ENCODE results near the gene PBX3. TPM values are rescaled to one million over a fixed set of nuclear protein-coding genes. Genes with fewer than 3 reads are reported as not detected.

Gene PBX3
- total RNA-seq, 1 experiment from 2014 or later, result 8.8 TPM

DNA sequence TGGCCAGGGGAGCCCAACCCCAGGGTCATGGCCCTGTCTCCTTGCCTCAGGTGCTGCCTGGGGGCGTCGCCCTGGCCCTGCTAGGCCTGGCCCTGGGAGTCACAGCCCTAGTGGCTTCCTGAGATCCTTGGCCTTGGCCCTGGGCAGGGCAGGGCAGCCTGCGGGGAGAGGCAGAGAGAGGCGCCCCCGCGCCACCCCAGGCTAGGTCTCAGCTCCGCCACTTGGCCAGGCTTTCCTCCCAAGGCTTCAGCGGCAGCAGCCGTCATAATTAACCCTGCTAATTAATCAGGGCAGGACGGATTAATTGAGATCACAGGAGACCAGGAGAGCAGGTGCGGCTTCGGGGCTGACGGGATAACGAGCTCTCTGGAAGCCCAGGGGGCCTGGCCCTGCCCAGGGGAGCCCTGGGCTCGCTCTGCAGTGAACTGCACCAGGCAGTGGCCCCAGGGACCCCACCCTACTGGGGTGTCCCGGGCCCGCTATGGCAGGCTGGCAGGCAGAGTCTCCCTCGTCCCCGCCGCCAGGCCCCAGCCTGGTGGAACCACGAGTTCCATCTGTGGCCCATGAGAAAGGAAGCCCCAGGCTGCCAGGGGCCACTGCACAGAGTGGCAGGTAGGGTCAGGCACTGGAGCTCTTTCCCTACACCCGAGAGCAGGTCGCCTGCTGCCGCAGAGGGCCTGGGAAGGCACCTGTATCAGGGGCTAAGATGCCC, 269.6 kb downstream of the PBX3 start:
- Histone ChIP-seq H3K9ac (ENCODE audit: low read length) (no peak overlapping the region), H3K27ac (ENCODE audit: low read length) (no peak overlapping the region), H2AFZ (ENCODE audit: low read length) (no peak overlapping the region), H3K4me1 (ENCODE audit: low read length) (no peaks in the 10 kb centered on the region), H3K9me3 (ENCODE audit: low read length) (no peaks in the 10 kb centered on the region), H4K20me1 (ENCODE audit: insufficient read depth, low read depth, low read length) (no peaks in the 10 kb centered on the region), H3K9me2 (replicated peaks; ENCODE audit: insufficient read depth, low read length) (no peaks in the 10 kb centered on the region), H3K4me3 (ENCODE audit: low read length) (no peak overlapping the region), H3K36me3 (ENCODE audit: insufficient read depth, low read length) (no peaks in the 10 kb centered on the region), H3K27me3 (ENCODE audit: low read length) (no peaks in the 10 kb centered on the region), H3K79me2 (ENCODE audit: low read length) (no peaks in the 10 kb centered on the region), H3K4me2 (ENCODE audit: low read depth, low read length, poor library complexity, severe bottlenecking) (no peak overlapping the region)
- DNase-seq, result no peak

Other genes starting within 250 kb of the PBX3 start
- gene MAPKAP1, start 40.2 kb upstream of the PBX3 start, total RNA-seq (2014; rRNA removed; shearing (Covaris generic); ENCODE audit: low replicate concordance), result 62.8 and 85.1 TPM in 2 replicates

All from Karpas-422 (cell line).